SK-N-SH (cell line): ENCODE data around the gene FAM107B. TPM values are rescaled to one million over a fixed set of nuclear protein-coding genes. Genes with fewer than 3 reads are reported as not detected.

ENCODE experiments used
- CTCF ChIA-PET: fragments of 300-600, 350-600 bp; formaldehyde crosslinking; extraction: SDS; loops from one replicate; lab custom pipeline; 2021; lab: Yijun Ruan, JAX
- POLR2A ChIA-PET: fragments of 350-600 bp; sonication (Branson Sonifier 250); formaldehyde crosslinking; extraction: SDS; loops from one replicate; lab custom pipeline; 2020; ENCODE audit warnings: antibody characterized with exemption, inconsistent platforms; lab: Yijun Ruan, JAX
- DNase-seq: peaks from one replicate; pipeline ENCODE4 v3.0.0; 2012
- H2AFZ ChIP-seq: fragments of 200-600 bp; sonication (generic); 2 replicates; pipeline ENCODE4 v1.8.1; 2016; ENCODE audit warnings: antibody characterized with exemption, mild to moderate bottlenecking, low read depth
- H3F3A ChIP-seq: fragments of 200-600 bp; sonication (generic); replicated peaks from 2 replicates; pipeline ENCODE3; 2016; ENCODE audit warnings: antibody characterized with exemption, mild to moderate bottlenecking; ENCODE audit not compliant: insufficient read depth
- H3K27ac ChIP-seq, 2 experiments: fragments of 200-500 bp in 1 of 2; fragments of 200-600 bp in 1 of 2; sonication (Bioruptor generic) in 1 of 2; sonication (generic), shearing (Covaris generic) in 1 of 2; 2 replicates each; pipeline versions ENCODE4 v1.5.1 to v1.6.1; 2014 to 2016; ENCODE audit warnings: low read depth in 2 of 2, inconsistent platforms in 1 of 2, low read length in 1 of 2, mild to moderate bottlenecking in 1 of 2, mixed read lengths in 1 of 2
- H3K27me3 ChIP-seq: fragments of 200-600 bp; sonication (generic), shearing (Covaris generic); 2 replicates; pipeline ENCODE4 v1.6.1; 2016; ENCODE audit warnings: mixed run types; ENCODE audit not compliant: insufficient read depth
- H3K36me3 ChIP-seq, 2 experiments: fragments of 200-500 bp in 1 of 2; fragments of 200-600 bp in 1 of 2; sonication (Bioruptor generic) in 1 of 2; sonication (generic) in 1 of 2; replicated peaks in 1 of 2; 2 replicates each; pipeline versions ENCODE3 to v1.5.1; 2014 to 2016; ENCODE audit warnings: low read length in 1 of 2, mild to moderate bottlenecking in 1 of 2; ENCODE audit not compliant: insufficient read depth in 2 of 2, control insufficient read depth in 1 of 2
- H3K4me1 ChIP-seq, 2 experiments: fragments of 200-500 bp in 1 of 2; fragments of 200-600 bp in 1 of 2; sonication (Bioruptor generic) in 1 of 2; sonication (generic), shearing (Covaris generic) in 1 of 2; 2 replicates each; pipeline versions ENCODE4 v1.5.1 to v1.6.1; 2014 to 2016; ENCODE audit warnings: low read depth in 1 of 2, low read length in 1 of 2, mixed run types in 1 of 2; ENCODE audit not compliant: insufficient read depth in 2 of 2, control insufficient read depth in 1 of 2
- H3K4me2 ChIP-seq: fragments of 200-600 bp; sonication (generic), shearing (Covaris generic); 2 replicates; pipeline ENCODE4 v1.6.1; 2017; ENCODE audit warnings: mixed run types
- H3K4me3 ChIP-seq, 2 experiments: fragments of 200-500 bp in 1 of 2; fragments of 200-600 bp in 1 of 2; sonication (Bioruptor generic) in 1 of 2; sonication (generic), shearing (Covaris generic) in 1 of 2; 2 replicates each; pipeline versions ENCODE4 v1.5.1 to v1.8.1; 2014 to 2016; ENCODE audit warnings: low read depth in 2 of 2, inconsistent platforms in 1 of 2, low read length in 1 of 2, mild to moderate bottlenecking in 1 of 2, mixed read lengths in 1 of 2, moderate library complexity in 1 of 2
- H3K79me2 ChIP-seq: fragments of 200-600 bp; sonication (generic); 2 replicates; pipeline ENCODE4 v1.8.1; 2017; ENCODE audit warnings: mild to moderate bottlenecking; ENCODE audit not compliant: insufficient read depth
- H3K9ac ChIP-seq: fragments of 200-600 bp; sonication (generic); 2 replicates; pipeline ENCODE4 v1.6.1; 2017; ENCODE audit warnings: mixed run types
- H3K9me2 ChIP-seq: fragments of 200-600 bp; sonication (generic); 2 replicates; pipeline ENCODE4 v1.6.1; 2017; ENCODE audit warnings: mixed run types
- H3K9me3 ChIP-seq: fragments of 200-600 bp; sonication (generic); 2 replicates; pipeline ENCODE4 v1.6.1; 2017; ENCODE audit warnings: mixed run types, mild to moderate bottlenecking, moderate library complexity
- H4K20me1 ChIP-seq: fragments of 200-600 bp; sonication (generic); 2 replicates; pipeline ENCODE4 v1.6.1; 2017; ENCODE audit warnings: mild to moderate bottlenecking, mixed run types; ENCODE audit not compliant: insufficient read depth
- EP300 ChIP-seq, 2 experiments: IDR thresholded peaks; 2 replicates each; pipeline versions ENCODE4 v1.4.0 to v1.6.1; 2012; ENCODE audit warnings: borderline replicate concordance in 1 of 2, low read depth in 1 of 2, low read length in 1 of 2
- FOSL2 ChIP-seq: IDR thresholded peaks from 2 replicates; pipeline ENCODE4 v1.4.0; 2012; ENCODE audit warnings: low read depth, mild to moderate bottlenecking, moderate library complexity, borderline replicate concordance
- FOXJ3 ChIP-seq: sonication (generic); formaldehyde crosslinking; IDR thresholded peaks from 2 replicates; pipeline ENCODE4 v1.5.1; 2020; ENCODE audit warnings: mild to moderate bottlenecking, missing genetic modification reagents
- GABPA ChIP-seq: IDR thresholded peaks from 2 replicates; pipeline ENCODE4 v1.4.0; 2012; ENCODE audit warnings: low read depth, mild to moderate bottlenecking
- JUND ChIP-seq: IDR thresholded peaks from 2 replicates; pipeline ENCODE4 v1.4.0; 2012
- MAX ChIP-seq: IDR thresholded peaks from 2 replicates; pipeline ENCODE4 v1.4.0; 2012; ENCODE audit warnings: low read depth
- MXI1 ChIP-seq: IDR thresholded peaks from 2 replicates; pipeline ENCODE4 v1.6.1; 2012; ENCODE audit warnings: mild to moderate bottlenecking, low read depth, low read length, improper control_type of control experiment
- NFIC ChIP-seq: IDR thresholded peaks from 2 replicates; pipeline ENCODE4 v1.4.0; 2012; ENCODE audit warnings: borderline replicate concordance
- NRF1 ChIP-seq: IDR thresholded peaks from 2 replicates; pipeline ENCODE4 v1.6.1; 2012; ENCODE audit warnings: low read depth, mild to moderate bottlenecking, low read length
- POLR2AphosphoS5 ChIP-seq: IDR thresholded peaks from 2 replicates; pipeline ENCODE4 v1.6.1; 2012; ENCODE audit warnings: low read depth, low read length
- RCOR1 ChIP-seq: fragments of 150-350 bp; IDR thresholded peaks from 2 replicates; pipeline ENCODE4 v1.6.1; 2017; ENCODE audit warnings: antibody characterized with exemption, low read length
- REST ChIP-seq: IDR thresholded peaks from 2 replicates; pipeline ENCODE4 v1.6.1; 2012; ENCODE audit warnings: mild to moderate bottlenecking, low read depth, low read length, moderate library complexity
- RFX5 ChIP-seq: IDR thresholded peaks from 2 replicates; pipeline ENCODE4 v1.6.1; 2012; ENCODE audit warnings: mild to moderate bottlenecking, improper control_type of control experiment, low read length
- SIN3A ChIP-seq: IDR thresholded peaks from 2 replicates; pipeline ENCODE4 v1.6.1; 2012; ENCODE audit warnings: low read depth, mild to moderate bottlenecking, low read length, moderate library complexity, borderline replicate concordance
- TAF1 ChIP-seq: IDR thresholded peaks from 2 replicates; pipeline ENCODE4 v1.6.1; 2012; ENCODE audit warnings: low read depth, mild to moderate bottlenecking, low read length, moderate library complexity, borderline replicate concordance
- USF1 ChIP-seq: IDR thresholded peaks from 2 replicates; pipeline ENCODE4 v1.4.0; 2012; ENCODE audit warnings: low read depth, borderline replicate concordance
- USF2 ChIP-seq: fragments of 150-350 bp; IDR thresholded peaks from 2 replicates; pipeline ENCODE4 v1.6.1; 2017; ENCODE audit warnings: antibody characterized with exemption, low read length, low read depth, borderline replicate concordance
- ZBTB33 ChIP-seq: IDR thresholded peaks from 2 replicates; pipeline ENCODE4 v1.4.0; 2012; ENCODE audit warnings: low read depth, borderline replicate concordance
- WGBS: methylation state at CpG from one replicate; pipeline ENCODE4 v1.1.6; 2017; ENCODE audit warnings: low lambda C conversion rate; 5-methylcytosine and 5-hydroxymethylcytosine counted together
- polyA plus RNA-seq, 3 experiments: library from polyadenylated mRNA; depleted of rRNA; stranded (reverse); fragments of >200 nt; gene quantifications; 2 replicates each; pipeline ENCODE4 v1.2.3, GENCODE V29; 2012

Gene FAM107B
- polyA plus RNA-seq, 1 of the 3 experiments (the other 2 are of a cell fraction), result 1.0 TPM

- Histone ChIP-seq H3K9me3 (no peaks in the 10 kb centered on the region), H3K27ac (no peak overlapping the region), H3K27me3 (no peaks in the 10 kb centered on the region), H3K9ac (no peak overlapping the region), H3K4me1 (peaks cover 0 to 2% of the 10 kb centered on the region in 2 experiments; a peak in 1 of 4 replicates), H3F3A (no peaks in the 10 kb centered on the region), H3K36me3 (no peaks in the 10 kb centered on the region), H4K20me1 (no peaks in the 10 kb centered on the region), H3K4me2 (no peak overlapping the region), H3K4me3 (no peak overlapping the region), H3K9me2 (no peaks in the 10 kb centered on the region), H2AFZ (no peak overlapping the region), H3K79me2 (no peaks in the 10 kb centered on the region)
- ChIA-PET CTCF (no interaction called here), POLR2A (no interaction called here)
- no peak for DNase-seq
- TF ChIP-seq RCOR1 (no peak), NFIC (no peak), GABPA (no peak), POLR2AphosphoS5 (no peak), SIN3A (no peak), RFX5 (no peak), NRF1 (no peak), USF2 (no peak), MXI1 (no peak), EP300 (IDR thresholded peaks at IDR 0.05; ENCODE audit: borderline replicate concordance in 1 of 2, low read depth in 1 of 2, low read length in 1 of 2) (no peak)
- 53% methylated on average over 3 of the region's 3 CpGs for WGBS
Observed at GRCh38 chr10:14695847-14696480, 78.7 kb downstream of the FAM107B start.

- 86% methylated on average over 2 of the region's 2 CpGs for WGBS
- TF ChIP-seq ZBTB33 (no peak), JUND (no peak), EP300 (IDR thresholded peaks at IDR 0.05; ENCODE audit: borderline replicate concordance in 1 of 2, low read depth in 1 of 2, low read length in 1 of 2) (no peak), MAX (no peak), TAF1 (no peak), RCOR1 (no peak), REST (no peak), FOXJ3 (CRISPR knock-in tag) (no peak), USF1 (no peak), FOSL2 (no peak), USF2 (no peak)
- CTCF ChIA-PET, result no interaction called here
Observed at GRCh38 chr10:14693891-14694290, 80.8 kb downstream of the FAM107B start.

More at GRCh38 chr10:14693891-14694290, 80.8 kb downstream of the FAM107B start:
- POLR2A ChIA-PET, result no interaction called here
- Histone ChIP-seq H3K9me3 (no peaks in the 10 kb centered on the region), H3K4me1 (peaks cover 0 to 2% of the 10 kb centered on the region in 2 experiments; a peak in 1 of 4 replicates), H3K36me3 (no peaks in the 10 kb centered on the region), H2AFZ (no peak overlapping the region), H3K4me3 (no peak overlapping the region), H3K27me3 (no peaks in the 10 kb centered on the region), H3K79me2 (no peaks in the 10 kb centered on the region), H3K4me2 (no peak overlapping the region), H3K9me2 (no peaks in the 10 kb centered on the region), H3F3A (no peaks in the 10 kb centered on the region), H4K20me1 (no peaks in the 10 kb centered on the region), H3K27ac (no peak overlapping the region), H3K9ac (no peak overlapping the region)
- no peak for DNase-seq
